ENCODE data around the gene PRKCE. TPM values are rescaled to one million over a fixed set of nuclear protein-coding genes. Genes with fewer than 3 reads are reported as not detected.

The PRKCE gene
- total and polyA plus RNA-seq, 2 donors (not counting 1 experiment from before 2014, with no cell fraction given): 14.1 to 19.0 TPM

DNA sequence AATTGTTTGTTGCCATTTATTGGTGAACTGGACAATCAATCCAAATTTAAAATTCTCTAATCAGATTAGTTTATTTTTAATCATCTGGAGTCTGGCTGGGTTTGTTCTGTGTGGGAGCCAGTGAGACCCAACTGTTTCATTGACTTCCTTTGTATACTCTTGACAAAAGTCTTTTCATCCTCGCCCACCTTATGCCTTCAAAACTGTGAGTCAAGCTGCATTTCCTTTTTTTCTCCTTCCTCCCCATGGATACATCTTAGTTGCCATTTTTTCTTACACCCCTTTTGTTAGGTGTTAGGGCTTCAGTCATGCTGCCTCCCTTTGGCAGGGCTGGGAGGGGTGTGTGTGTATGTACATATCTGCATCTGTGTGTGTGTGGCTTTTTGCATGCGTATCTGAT is 117.6 kb downstream of the PRKCE start:
- DNase-seq (ENCODE audit: low read depth in 2 of 2): no peak
- TF ChIP-seq, protein P1, sequence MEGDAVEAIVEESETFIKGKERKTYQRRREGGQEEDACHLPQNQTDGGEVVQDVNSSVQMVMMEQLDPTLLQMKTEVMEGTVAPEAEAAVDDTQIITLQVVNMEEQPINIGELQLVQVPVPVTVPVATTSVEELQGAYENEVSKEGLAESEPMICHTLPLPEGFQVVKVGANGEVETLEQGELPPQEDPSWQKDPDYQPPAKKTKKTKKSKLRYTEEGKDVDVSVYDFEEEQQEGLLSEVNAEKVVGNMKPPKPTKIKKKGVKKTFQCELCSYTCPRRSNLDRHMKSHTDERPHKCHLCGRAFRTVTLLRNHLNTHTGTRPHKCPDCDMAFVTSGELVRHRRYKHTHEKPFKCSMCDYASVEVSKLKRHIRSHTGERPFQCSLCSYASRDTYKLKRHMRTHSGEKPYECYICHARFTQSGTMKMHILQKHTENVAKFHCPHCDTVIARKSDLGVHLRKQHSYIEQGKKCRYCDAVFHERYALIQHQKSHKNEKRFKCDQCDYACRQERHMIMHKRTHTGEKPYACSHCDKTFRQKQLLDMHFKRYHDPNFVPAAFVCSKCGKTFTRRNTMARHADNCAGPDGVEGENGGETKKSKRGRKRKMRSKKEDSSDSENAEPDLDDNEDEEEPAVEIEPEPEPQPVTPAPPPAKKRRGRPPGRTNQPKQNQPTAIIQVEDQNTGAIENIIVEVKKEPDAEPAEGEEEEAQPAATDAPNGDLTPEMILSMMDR (conservative IDR thresholded peaks at IDR 0.05 in 1 of 2, IDR thresholded peaks at IDR 0.05 in 1 of 2; ENCODE audit: low read depth in 1 of 2, low read length in 2 of 2): no peak
- TF ChIP-seq EZH2 (IDR thresholded peaks at IDR 0.05; ENCODE audit: low read length, missing control alignments): no peak
- Histone ChIP-seq H4K20me1 (ENCODE audit: control insufficient read depth, extremely low read depth, insufficient read depth, low read length) (no peaks in the 10 kb centered on the region), H3K9ac (ENCODE audit: insufficient read depth, low read length) (no peak overlapping the region), H3K4me3 (replicated peaks in 1 of 4; ENCODE audit: control extremely low read depth in 1 of 4, insufficient read depth in 1 of 4, low read depth in 3 of 4, low read length in 4 of 4) (no peak overlapping the region), H3K27me3 (ENCODE audit: control insufficient read depth, insufficient read depth, low read length) (no peaks in the 10 kb centered on the region), H3K79me2 (ENCODE audit: control insufficient read depth, insufficient read depth, low read length) (no peaks in the 10 kb centered on the region), H3K9me3 (ENCODE audit: control insufficient read depth, insufficient read depth, low read depth, low read length) (no peaks in the 10 kb centered on the region), H3K4me2 (ENCODE audit: extremely low read depth, insufficient read depth, low read length) (no peak overlapping the region), H3K4me1 (ENCODE audit: control insufficient read depth, extremely low read depth, insufficient read depth, low read length) (peaks cover 7% of the 10 kb centered on the region), H3K27ac (ENCODE audit: insufficient read depth, low read length) (no peak overlapping the region), H2AFZ (ENCODE audit: low read length) (no peak overlapping the region), H3K36me3 (ENCODE audit: control insufficient read depth, insufficient read depth, low read length) (no peaks in the 10 kb centered on the region)

DNA sequence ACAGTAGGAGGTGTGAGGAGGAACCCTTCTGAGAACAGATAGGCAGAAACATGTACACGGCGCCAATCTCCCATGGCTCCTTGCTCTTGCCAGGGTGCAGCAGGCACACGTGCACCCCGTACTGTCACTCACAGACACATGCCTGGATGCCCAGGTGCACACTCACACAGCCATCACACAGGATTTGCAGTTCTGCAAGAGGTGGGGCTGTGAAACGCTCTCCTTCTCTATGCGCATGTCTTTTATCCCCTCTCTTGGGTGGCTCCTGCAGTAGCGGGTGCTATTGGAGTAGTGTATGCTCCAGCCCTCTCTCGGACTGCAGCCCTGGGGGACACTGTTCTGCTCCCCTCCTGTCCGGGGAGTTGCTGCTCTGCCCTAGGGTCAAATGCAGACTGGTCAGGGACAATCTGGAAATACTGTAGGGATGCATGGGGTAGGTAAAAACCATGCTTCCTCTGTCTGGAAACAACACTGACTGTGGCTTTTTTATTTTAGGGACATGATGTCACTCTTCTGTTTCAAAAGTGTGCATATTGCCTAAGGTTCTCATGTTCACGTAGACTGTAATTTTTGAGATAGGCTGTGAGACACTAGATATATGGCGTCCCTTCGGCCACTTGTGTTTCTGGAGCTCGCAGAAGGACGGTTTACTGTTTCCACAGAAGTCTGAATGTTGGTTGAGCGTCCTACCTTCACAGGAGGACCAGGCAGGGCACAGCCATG is 118.5 kb downstream of the PRKCE start:
- Histone ChIP-seq H3K9ac (ENCODE audit: insufficient read depth, low read length) (no peak overlapping the region), H2AFZ (ENCODE audit: low read length) (no peak overlapping the region), H3K4me2 (ENCODE audit: extremely low read depth, insufficient read depth, low read length) (no peak overlapping the region), H3K4me1 (ENCODE audit: control insufficient read depth, extremely low read depth, insufficient read depth, low read length) (peaks cover 7% of the 10 kb centered on the region), H3K36me3 (ENCODE audit: control insufficient read depth, insufficient read depth, low read length) (no peaks in the 10 kb centered on the region), H3K9me3 (ENCODE audit: control insufficient read depth, insufficient read depth, low read depth, low read length) (no peaks in the 10 kb centered on the region), H3K79me2 (ENCODE audit: control insufficient read depth, insufficient read depth, low read length) (no peaks in the 10 kb centered on the region), H4K20me1 (ENCODE audit: control insufficient read depth, extremely low read depth, insufficient read depth, low read length) (no peaks in the 10 kb centered on the region), H3K27me3 (ENCODE audit: control insufficient read depth, insufficient read depth, low read length) (no peaks in the 10 kb centered on the region), H3K4me3 (replicated peaks in 1 of 4; ENCODE audit: control extremely low read depth in 1 of 4, insufficient read depth in 1 of 4, low read depth in 3 of 4, low read length in 4 of 4) (no peak overlapping the region), H3K27ac (ENCODE audit: insufficient read depth, low read length) (no peak overlapping the region)
- DNase-seq (ENCODE audit: low read depth in 2 of 2): no peak
- TF ChIP-seq, protein P1 (conservative IDR thresholded peaks at IDR 0.05 in 1 of 2, IDR thresholded peaks at IDR 0.05 in 1 of 2; ENCODE audit: low read depth in 1 of 2, low read length in 2 of 2): no peak
- TF ChIP-seq EZH2 (IDR thresholded peaks at IDR 0.05; ENCODE audit: low read length, missing control alignments): no peak

DNA sequence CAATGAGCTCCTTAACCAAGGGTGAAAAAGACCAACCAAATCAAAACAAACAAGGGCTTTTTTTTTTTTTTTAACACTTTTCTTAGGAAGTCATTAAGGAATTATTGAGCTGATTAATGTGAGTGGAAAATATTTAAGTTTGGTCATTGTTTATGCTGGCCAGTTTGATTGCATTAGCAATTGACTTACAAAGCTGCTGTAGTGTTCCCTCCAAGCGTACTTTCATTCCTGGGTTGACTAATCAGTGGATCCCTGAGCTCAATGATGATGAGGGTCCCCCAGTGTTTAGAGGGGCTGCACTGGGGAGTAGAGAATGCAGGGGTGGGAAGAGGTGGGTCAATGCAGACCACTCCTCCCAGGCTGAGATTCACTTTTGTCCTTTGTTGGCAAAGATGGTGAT is 119.3 kb downstream of the PRKCE start:
- H3K4me2 ChIP-seq (ENCODE audit: extremely low read depth, insufficient read depth, low read length): peak overlapping the region; percentile 87
- H3K4me3 ChIP-seq (replicated peaks in 1 of 4; ENCODE audit: control extremely low read depth in 1 of 4, insufficient read depth in 1 of 4, low read depth in 3 of 4, low read length in 4 of 4): peak overlapping the region; percentile 22 to 43 (median 37)
- H3K79me2 ChIP-seq (ENCODE audit: control insufficient read depth, insufficient read depth, low read length): no peaks in the 10 kb centered on the region
- H3K36me3 ChIP-seq (ENCODE audit: control insufficient read depth, insufficient read depth, low read length): no peaks in the 10 kb centered on the region
- DNase-seq (ENCODE audit: low read depth in 2 of 2): peak; percentile 57 to 68
- peak overlapping the region; percentile 68 for H3K27ac ChIP-seq (ENCODE audit: insufficient read depth, low read length)
- H3K9ac ChIP-seq (ENCODE audit: insufficient read depth, low read length): no peak overlapping the region
- H4K20me1 ChIP-seq (ENCODE audit: control insufficient read depth, extremely low read depth, insufficient read depth, low read length): no peaks in the 10 kb centered on the region
- peaks cover 7% of the 10 kb centered on the region for H3K4me1 ChIP-seq (ENCODE audit: control insufficient read depth, extremely low read depth, insufficient read depth, low read length)
- no peak overlapping the region for H2AFZ ChIP-seq (ENCODE audit: low read length)
- TF ChIP-seq, protein P1 (conservative IDR thresholded peaks at IDR 0.05 in 1 of 2, IDR thresholded peaks at IDR 0.05 in 1 of 2; ENCODE audit: low read depth in 1 of 2, low read length in 2 of 2): no peak
- TF ChIP-seq EZH2 (IDR thresholded peaks at IDR 0.05; ENCODE audit: low read length, missing control alignments): no peak
- H3K27me3 ChIP-seq (ENCODE audit: control insufficient read depth, insufficient read depth, low read length): no peaks in the 10 kb centered on the region
- H3K9me3 ChIP-seq (ENCODE audit: control insufficient read depth, insufficient read depth, low read depth, low read length): no peaks in the 10 kb centered on the region

Measured in fibroblast of lung (primary cell).